Adrenal gland (tissue), 5 donors: Measurements from ENCODE around the gene LRRC4C.

Experiments used
- CTCF ChIP-seq, 6 experiments: fragments of 450-650 bp in 4 of 6; fragments of 200-600 bp in 2 of 6; sonication (generic) in 1 of 6; IDR thresholded peaks; 1 replicate in 5 of 6; 2 replicates in 1 of 6; pipeline versions ENCODE4 v1.5.1 to v1.8.0; 2016 to 2021; ENCODE audit warnings: antibody characterized with exemption in 6 of 6, mild to moderate bottlenecking in 2 of 6, moderate library complexity in 1 of 6
- POLR2A ChIP-seq, 2 donors: fragments of 450-650 bp; IDR thresholded peaks; one replicate each; pipeline ENCODE4 v1.6.1; 2017; ENCODE audit warnings: antibody characterized with exemption in 2 of 2, mild to moderate bottlenecking in 2 of 2, moderate library complexity in 1 of 2
- donor health status: DM: no; HTN: no; CAD: no.

GRCh38 chr11:40388097-40388818, 1071.2 kb downstream of the LRRC4C start:
- TF ChIP-seq CTCF (IDR thresholded peaks at IDR 0.05) (no peak), POLR2A (IDR thresholded peaks at IDR 0.05) (no peak)
